ENCODE data around the gene SLC25A44. TPM values are rescaled to one million over a fixed set of nuclear protein-coding genes. Genes with fewer than 3 reads are reported as not detected.

Gene SLC25A44
- total and polyA plus RNA-seq, 11 donors, result 5.8 to 29.3 (median 20.5) TPM

DNA sequence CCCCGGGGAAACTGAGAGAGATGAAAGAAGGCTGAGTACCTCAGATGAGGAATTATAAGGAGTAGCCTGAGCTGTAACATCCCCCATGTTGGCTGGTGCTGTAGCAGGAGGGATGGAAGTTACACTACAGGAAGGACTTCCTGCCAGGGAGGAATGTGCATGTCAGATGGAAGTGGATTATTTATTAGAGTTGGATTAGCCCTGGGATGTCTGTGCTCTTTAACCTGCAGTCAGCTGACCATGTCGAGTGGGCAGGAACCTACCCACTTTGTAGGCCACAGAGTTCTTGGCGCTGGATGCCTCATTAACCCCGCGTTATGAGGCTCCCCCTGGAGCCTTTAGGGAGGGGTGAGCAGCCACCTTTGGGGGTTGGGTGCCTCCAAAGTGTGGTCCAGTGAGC is 41.3 kb upstream of the SLC25A44 start:
- Histone ChIP-seq H3K36me3 (no peaks in the 10 kb centered on the region), H3K27me3 (peaks cover 0 to 28% (median 5%) of the 10 kb centered on the region in 9 donors), H3K4me3 (no peak overlapping the region), H3K27ac (no peak overlapping the region), H3K4me1 (peaks cover 0 to 66% (median 0%) of the 10 kb centered on the region in 12 donors), H3K9me3 (no peaks in the 10 kb centered on the region)
- intact Hi-C loops (cut with DNase I), result no loop called here
- 53 to 75% (median 64%) methylated on average over 5 of the region's 5 CpGs for WGBS, 4 donors
- no peak for DNase-seq
- TF ChIP-seq POLR2A (IDR thresholded peaks at IDR 0.05) (no peak), CTCF (IDR thresholded peaks at IDR 0.05) (no peak)
- ATAC-seq, result no peak

DNA sequence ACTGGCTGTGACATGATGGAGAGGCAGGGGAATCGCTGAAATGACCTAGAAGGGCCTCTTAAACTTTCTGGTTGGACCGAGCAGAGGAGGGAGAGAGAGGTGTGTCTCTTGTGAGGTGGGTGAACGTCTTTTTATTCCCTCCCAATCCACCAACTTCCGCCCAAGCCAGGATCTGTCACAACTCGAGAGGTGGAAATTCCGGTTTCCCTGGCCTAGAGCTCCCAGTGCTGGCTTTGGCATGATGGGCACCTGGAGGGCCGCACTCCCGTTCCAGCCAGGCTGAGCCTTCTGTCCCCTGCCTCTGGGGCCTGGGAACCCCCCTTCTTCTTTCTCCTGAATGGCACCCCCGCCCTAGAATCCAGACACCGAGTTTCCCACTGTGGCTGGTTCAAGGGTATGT is 40.5 kb upstream of the SLC25A44 start, which contains the start of gene SEMA4A:
Gene SEMA4A (plus strand): TSS at position 224 of the 400 bp plus-strand sequence. CDS start 994 bp downstream, outside the sequence.
- no peak for TF ChIP-seq POLR2A (IDR thresholded peaks at IDR 0.05)
- TF ChIP-seq CTCF (IDR thresholded peaks at IDR 0.05), result no peak
- H3K9me3 ChIP-seq, result no peaks in the 10 kb centered on the region
- peak within 1 kb of the TSS in 1 of 12 donors; percentile 81 for H3K27ac ChIP-seq
- peaks cover 0 to 28% (median 5%) of the 10 kb centered on the region in 9 donors for H3K27me3 ChIP-seq
- peak within 1 kb of the TSS in 3 of 12 donors; percentile 19 to 56 (median 23) for H3K4me3 ChIP-seq
- DNase-seq (no peak), ATAC-seq (no peak)
- 87 to 96% (median 89%) methylated on average over 10 of the region's 10 CpGs for WGBS, 4 donors
- H3K36me3 ChIP-seq, result no peaks in the 10 kb centered on the region
- peaks cover 0 to 59% (median 0%) of the 10 kb centered on the region in 12 donors for H3K4me1 ChIP-seq
- intact Hi-C loops (cut with DNase I), result no loop called here

DNA sequence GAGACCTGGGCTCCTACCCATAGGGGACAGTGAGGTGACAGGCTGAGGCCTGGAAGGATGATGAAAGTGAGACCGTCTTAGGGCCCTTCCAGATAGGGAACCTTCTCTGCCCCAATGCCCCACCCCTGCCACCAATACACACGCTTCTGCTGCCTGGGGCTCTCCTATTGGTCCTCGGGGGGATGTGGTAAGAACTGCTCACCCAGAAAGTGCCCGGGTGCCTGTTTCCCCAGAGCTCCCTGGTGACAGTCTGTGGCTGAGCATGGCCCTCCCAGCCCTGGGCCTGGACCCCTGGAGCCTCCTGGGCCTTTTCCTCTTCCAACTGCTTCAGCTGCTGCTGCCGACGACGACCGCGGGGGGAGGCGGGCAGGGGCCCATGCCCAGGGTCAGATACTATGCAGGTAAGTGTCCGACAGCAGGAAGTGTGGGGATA is 39.6 kb upstream of the SLC25A44 start:
- ATAC-seq (peak in 3 of 4 donors; percentile 62 to 74 (median 63)), DNase-seq (peak in 1 of 5 donors; percentile 66)
- WGBS, 4 donors, result 72 to 79% (median 76%) methylated on average over 11 of the region's 11 CpGs
- H3K4me1 ChIP-seq, result peaks cover 0 to 49% (median 0%) of the 10 kb centered on the region in 12 donors
- TF ChIP-seq POLR2A (IDR thresholded peaks at IDR 0.05) (no peak), CTCF (IDR thresholded peaks at IDR 0.05) (no peak)
- peak overlapping the region in 3 of 12 donors; percentile 19 to 56 (median 23) for H3K4me3 ChIP-seq
- H3K27ac ChIP-seq, result peak overlapping the region in 1 of 12 donors; percentile 81
- intact Hi-C loops (cut with DNase I), result no loop called here
- H3K27me3 ChIP-seq, result peaks cover 0 to 28% (median 5%) of the 10 kb centered on the region in 9 donors
- H3K36me3 ChIP-seq, result no peaks in the 10 kb centered on the region
- H3K9me3 ChIP-seq, result no peaks in the 10 kb centered on the region

GRCh38 chr1:156155756-156156510 is 38.0 kb upstream of the SLC25A44 start:
- Histone ChIP-seq H3K4me3 (peak overlapping the region in 1 of 12 donors; percentile 56), H3K9me3 (no peaks in the 10 kb centered on the region), H3K27ac (peak overlapping the region in 1 of 12 donors; percentile 32), H3K27me3 (peaks cover 0 to 12% (median 0%) of the 10 kb centered on the region in 9 donors), H3K4me1 (peaks cover 0 to 48% (median 9%) of the 10 kb centered on the region in 12 donors), H3K36me3 (no peaks in the 10 kb centered on the region)
- ATAC-seq (no peak), DNase-seq (no peak)
- WGBS, 4 donors, result 61 to 77% (median 65%) methylated on average over 12 of the region's 12 CpGs
- TF ChIP-seq CTCF (IDR thresholded peaks at IDR 0.05) (no peak), POLR2A (IDR thresholded peaks at IDR 0.05) (no peak)
- intact Hi-C loops (cut with DNase I), result loop anchor here in 2 of 10 donors (5.0 kb wide), 2 partner anchors 41 to 56 kb away; partner anchors contain the start of gene PMF1 (in 1 of the 2)

Measured in heart left ventricle (tissue), 16 donors.